ENCODE data around the gene NUAK1.
"Not testable (repeated sequence)": the region's sequence is repeated elsewhere in the genome, so short reads cannot be mapped to it uniquely, and the experiment has no call there.

The NUAK1 gene

GRCh38 chr12:106031761-106032622, 106.8 kb downstream of the NUAK1 start:
- DNase-seq (ENCODE audit: low read depth), result no peak

GRCh38 chr12:106030210-106031071, 108.3 kb downstream of the NUAK1 start:
- no peak for DNase-seq (ENCODE audit: low read depth)

DNA sequence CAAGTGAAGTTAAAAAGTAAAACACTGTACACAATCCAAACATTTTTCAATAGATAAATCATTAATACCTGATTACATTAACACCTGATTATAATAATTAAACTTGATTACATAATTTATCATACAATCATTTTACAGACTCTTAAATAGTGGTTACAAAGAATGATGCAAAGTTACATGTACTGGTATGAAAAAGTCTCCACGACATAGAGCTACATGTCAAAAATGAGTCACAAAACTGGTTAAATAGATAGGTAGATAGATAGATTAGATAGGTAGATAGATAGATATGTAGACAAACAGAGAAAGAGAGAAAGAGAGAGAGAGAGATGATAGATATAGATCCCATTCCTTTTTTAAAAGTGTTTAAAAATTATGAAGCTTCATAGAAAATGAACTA, 109.2 kb downstream of the NUAK1 start:
- no peak for DNase-seq (ENCODE audit: low read depth)

DNA sequence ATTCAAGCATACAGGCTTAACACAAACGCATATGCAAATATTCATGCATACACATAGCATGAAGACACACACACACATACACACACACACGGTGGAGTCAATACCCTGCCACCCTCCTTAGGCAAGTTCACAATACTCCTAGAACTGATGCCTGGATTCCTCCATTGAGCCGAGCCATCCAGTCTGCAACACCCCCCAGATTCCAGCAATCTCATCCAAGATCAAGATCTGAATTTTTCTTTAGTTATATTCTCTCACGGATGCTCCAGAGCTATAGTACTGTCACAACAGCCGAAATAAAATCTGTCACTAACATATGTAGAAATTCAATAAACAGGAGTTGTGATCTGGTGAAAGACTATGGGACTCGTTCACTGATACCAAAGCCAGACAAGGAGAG, 110.8 kb downstream of the NUAK1 start:
- no peak for DNase-seq (ENCODE audit: low read depth)

DNA sequence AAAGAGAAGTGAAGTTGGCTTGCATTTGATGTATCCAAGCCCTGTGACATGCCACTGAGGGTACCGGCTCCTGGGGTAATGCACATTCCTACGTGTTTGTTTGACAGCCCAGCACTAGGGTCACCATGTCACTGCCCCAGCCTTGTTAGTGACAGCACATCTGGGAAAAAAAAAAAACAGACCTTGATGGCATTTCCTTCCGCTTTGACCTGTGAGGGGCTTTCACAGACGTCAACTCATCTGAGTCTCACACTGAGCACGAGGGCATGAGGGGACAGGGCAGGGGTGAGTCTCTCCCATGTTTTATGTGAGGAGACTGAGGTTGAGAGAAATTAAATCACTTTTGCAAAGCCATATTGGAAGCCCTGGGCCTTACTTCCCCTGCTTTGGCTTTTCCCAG, 111.5 kb downstream of the NUAK1 start:
- DNase-seq (ENCODE audit: low read depth), result no peak

- DNase-seq (ENCODE audit: low read depth), result no peak
These were observed 113.6 kb downstream of the NUAK1 start for GRCh38 chr12:106025129-106025528.

GRCh38 chr12:106023039-106023438, 115.7 kb downstream of the NUAK1 start:
- no peak for DNase-seq (ENCODE audit: low read depth)

DNA sequence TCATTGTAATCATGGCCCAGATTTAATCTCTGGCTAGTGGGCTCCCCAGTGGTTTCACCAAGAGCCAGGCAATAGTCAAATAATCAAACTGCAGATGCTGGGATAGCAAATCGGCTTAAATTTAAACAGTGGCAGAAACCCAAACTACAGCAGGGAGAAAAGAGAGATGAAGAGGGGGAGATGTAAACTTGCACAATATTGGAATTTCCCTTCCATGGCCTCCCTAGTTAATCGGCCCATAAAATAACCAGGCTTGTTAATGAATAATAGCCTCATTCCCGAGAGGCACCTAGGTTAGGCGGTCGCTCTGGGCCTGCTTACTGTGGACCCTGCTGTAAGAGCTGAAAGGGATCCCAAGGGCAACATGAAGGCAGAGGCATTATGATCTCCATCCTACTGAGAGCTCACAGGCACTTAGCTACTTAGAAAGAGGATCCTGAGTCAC, 116.2 kb downstream of the NUAK1 start:
- no peak for DNase-seq (ENCODE audit: low read depth)

GRCh38 chr12:106021516-106021915, 117.2 kb downstream of the NUAK1 start:
- no peak for DNase-seq (ENCODE audit: low read depth)

DNA sequence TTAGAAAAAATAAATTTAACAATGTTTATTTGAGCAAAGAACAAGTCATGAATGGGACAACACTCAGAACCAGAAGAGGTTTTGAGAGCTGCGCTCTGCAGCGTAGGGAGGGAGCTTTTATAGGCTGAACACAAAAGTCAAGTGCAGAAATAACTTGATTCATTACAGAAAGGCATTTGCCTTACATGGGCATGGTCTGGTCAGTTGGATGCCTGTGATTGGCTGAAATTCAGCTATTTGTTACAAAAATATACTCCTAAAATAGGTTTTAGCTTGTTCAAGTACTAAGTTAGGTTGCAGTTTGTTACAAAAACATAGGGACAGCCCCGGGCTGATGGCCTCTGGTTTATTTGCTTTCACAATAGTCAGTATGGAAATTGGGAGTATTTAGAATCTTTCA, 118.0 kb downstream of the NUAK1 start:
- no peak for DNase-seq (ENCODE audit: low read depth)

GRCh38 chr12:106019144-106019543, 119.6 kb downstream of the NUAK1 start:
- DNase-seq (ENCODE audit: low read depth), result no peak

DNA sequence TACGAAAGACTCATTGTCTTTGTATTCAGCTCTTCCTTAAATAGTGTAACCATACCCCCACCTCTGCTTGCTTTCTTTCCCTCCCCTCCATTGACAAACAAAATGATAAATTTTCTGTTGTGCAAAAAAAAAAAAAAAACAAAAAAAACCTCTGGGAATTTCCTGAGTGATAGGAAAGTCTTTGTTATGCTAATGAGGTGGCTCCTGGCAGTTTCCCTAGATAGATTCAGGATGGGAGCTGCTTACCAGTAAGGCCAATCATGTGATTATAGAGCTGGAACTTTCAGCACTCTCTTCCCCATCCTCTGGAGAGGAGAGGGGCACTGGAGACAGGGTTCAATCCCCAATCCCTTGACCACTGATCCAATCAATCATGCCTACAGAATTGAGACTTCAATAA, 120.5 kb downstream of the NUAK1 start:
- no peak for DNase-seq (ENCODE audit: low read depth)

DNA sequence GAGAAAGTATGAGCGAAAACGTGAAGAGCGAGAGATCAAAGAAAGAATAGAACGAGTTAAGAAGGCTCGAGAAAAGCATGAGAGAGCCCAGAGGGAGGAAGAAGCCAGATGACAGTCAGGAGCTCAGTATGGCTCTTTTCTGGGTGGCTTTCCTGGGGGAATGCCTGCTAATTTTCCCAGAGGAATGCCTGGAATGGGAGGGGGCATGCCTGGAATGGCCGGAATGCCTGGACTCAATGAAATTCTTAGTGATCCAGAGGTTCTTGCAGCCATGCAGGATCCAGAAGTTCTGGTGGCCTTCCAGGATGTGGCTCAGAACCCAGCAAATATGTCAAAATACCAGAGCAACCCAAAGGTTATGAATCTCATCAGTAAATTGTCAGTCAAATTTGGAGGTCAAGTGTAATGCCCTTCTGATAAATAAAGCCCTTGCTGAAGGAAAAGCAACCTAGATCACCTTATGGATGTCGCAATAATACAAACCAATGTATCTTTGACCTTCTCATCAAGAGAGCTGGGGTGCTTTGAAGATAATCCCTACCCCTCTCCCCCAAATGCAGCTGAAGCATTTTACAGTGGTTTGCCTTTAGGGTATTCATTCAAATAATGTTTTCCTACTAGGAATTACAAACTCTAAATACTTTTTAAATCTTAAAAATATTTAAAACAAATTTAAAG, 122.0 kb downstream of the NUAK1 start:
- DNase-seq (ENCODE audit: low read depth), result not testable (repeated sequence)

- no peak for DNase-seq (ENCODE audit: low read depth)
These were observed 123.1 kb downstream of the NUAK1 start for GRCh38 chr12:106015646-106016045.

DNA sequence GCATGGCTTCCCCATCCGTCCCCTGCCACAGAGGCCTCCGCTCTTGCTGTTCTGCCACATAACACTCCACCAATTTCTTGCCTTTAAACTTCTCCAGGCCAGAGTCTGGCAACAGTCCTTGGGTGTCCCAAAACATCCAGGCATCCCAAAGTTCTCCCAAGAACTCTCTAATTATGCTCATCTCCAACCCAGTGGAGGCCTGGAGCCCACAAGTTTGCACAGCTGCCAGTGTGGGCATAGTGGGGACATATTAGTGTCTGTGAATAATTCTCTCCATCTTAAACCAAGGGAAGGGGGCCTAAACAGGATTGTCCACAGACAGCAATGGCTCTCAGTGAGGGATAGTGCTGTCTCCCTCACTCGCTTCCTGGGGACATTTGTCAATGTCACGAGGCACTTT, 124.8 kb downstream of the NUAK1 start:
- no peak for DNase-seq (ENCODE audit: low read depth)

Data from fibroblast of gingiva (primary cell).